Thyroid gland (tissue), 4 donors: ENCODE data around the gene PCNT. TPM values are rescaled to one million over a fixed set of nuclear protein-coding genes. Genes with fewer than 3 reads are reported as not detected.

Source experiments
- DNase-seq, 2 donors: peaks; one replicate each; pipeline ENCODE4 v3.0.0-alpha.2; 2019
- H3K27ac ChIP-seq, 3 donors: fragments of 200-600 bp; sonication (generic); 1 replicate in 2 of 3; 2 replicates in 1 of 3; pipeline ENCODE4 v1.5.1; 2016 to 2019; ENCODE audit warnings: mild to moderate bottlenecking in 1 of 3, moderate library complexity in 1 of 3
- H3K27me3 ChIP-seq: fragments of 200-600 bp; sonication (generic); one replicate; pipeline ENCODE4 v1.5.1; 2019
- H3K36me3 ChIP-seq, 2 donors: fragments of 200-600 bp; sonication (generic); one replicate each; pipeline ENCODE4 v1.5.1; 2016 to 2019
- H3K4me1 ChIP-seq, 2 donors: fragments of 200-600 bp; sonication (generic); one replicate each; pipeline ENCODE4 v1.5.1; 2017 to 2019
- H3K4me3 ChIP-seq, 3 donors: fragments of 200-600 bp; sonication (generic); replicated peaks in 1 of 3; 1 replicate in 2 of 3; 2 replicates in 1 of 3; pipeline ENCODE4 v1.5.1; 2016; ENCODE audit warnings: mild to moderate bottlenecking in 1 of 3
- H3K9me3 ChIP-seq: fragments of 200-600 bp; sonication (generic); one replicate; pipeline ENCODE4 v1.5.1; 2017
- POLR2A ChIP-seq, 2 donors: fragments of 450-650 bp; IDR thresholded peaks; one replicate each; pipeline ENCODE4 v1.6.1; 2017; ENCODE audit warnings: antibody characterized with exemption in 2 of 2, mild to moderate bottlenecking in 2 of 2, moderate library complexity in 1 of 2
- WGBS, 2 donors: methylation state at CpG; one replicate each; pipeline ENCODE4 v1.1.5; 2017; 5-methylcytosine and 5-hydroxymethylcytosine counted together
- intact Hi-C: fragments of 100-400 bp; cut with DNase I; formaldehyde crosslinking; loops from one replicate; pipeline ENCODE4 v1.15.1; 2023
- total RNA-seq, 4 donors: library from RNA; depleted of rRNA; stranded (reverse); fragments of >200 nt; gene quantifications; one replicate each; pipeline ENCODE4 v1.2.3, GENCODE V29; 2016
- TF ChIP-seq, protein P1 (sequence below), 6 experiments: fragments of 200-600 bp in 3 of 6; fragments of 450-650 bp in 3 of 6; sonication (generic) in 3 of 6; IDR thresholded peaks; one replicate each; pipeline ENCODE4 v1.5.1; 2016 to 2019; ENCODE audit warnings: antibody characterized with exemption in 6 of 6, mild to moderate bottlenecking in 2 of 6, inconsistent platforms in 1 of 6, moderate library complexity in 1 of 6

Gene PCNT
- total RNA-seq, 4 donors from 2014 or later = 23.9 to 36.6 (median 33.2) TPM

DNA sequence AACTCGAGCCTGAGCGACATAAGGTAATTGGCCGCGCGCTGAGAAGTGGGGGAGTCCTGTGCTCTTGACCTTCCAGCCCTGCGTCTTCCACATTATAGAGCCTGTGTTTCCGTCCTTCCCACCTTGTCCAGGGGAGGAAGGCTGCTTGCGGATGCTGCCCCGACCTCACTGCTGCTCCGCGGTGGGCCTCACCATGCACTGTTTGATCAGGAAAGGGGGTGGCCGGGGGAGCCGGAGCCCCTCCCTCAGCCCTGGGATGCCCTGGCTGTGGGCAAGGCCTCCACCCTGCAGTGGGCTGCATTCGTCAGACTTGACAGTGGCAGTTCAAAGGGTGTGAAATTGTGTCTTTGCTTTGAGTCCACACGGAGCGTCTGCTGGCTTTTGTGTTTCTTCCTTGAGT, 30.1 kb downstream of the PCNT start:
- WGBS, 2 donors = 94 to 95% methylated on average over 13 to 15 of the region's 16 CpGs

DNA sequence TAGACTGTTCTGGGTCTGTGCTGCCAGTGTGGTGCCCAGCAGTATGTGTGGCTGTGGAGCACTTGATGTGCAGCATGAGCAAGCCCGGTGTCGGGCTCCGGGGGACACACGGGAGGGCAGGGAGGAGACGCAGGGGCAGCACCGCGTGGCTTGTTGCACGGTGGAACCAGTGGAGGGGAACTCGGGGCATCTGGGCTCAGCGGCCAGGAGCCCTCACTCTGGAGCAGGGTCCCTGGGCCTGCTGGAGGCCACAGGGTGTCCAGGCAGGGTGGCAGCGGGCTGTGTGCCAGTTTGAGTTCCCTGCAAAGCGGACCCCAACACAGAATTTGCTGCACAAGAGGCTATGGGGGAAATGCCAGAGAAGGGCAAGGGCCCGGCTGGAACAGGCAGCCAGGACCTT, 30.6 kb downstream of the PCNT start:
- no peak for DNase-seq
- H3K9me3 ChIP-seq = no peaks in the 10 kb centered on the region
- TF ChIP-seq, protein P1, sequence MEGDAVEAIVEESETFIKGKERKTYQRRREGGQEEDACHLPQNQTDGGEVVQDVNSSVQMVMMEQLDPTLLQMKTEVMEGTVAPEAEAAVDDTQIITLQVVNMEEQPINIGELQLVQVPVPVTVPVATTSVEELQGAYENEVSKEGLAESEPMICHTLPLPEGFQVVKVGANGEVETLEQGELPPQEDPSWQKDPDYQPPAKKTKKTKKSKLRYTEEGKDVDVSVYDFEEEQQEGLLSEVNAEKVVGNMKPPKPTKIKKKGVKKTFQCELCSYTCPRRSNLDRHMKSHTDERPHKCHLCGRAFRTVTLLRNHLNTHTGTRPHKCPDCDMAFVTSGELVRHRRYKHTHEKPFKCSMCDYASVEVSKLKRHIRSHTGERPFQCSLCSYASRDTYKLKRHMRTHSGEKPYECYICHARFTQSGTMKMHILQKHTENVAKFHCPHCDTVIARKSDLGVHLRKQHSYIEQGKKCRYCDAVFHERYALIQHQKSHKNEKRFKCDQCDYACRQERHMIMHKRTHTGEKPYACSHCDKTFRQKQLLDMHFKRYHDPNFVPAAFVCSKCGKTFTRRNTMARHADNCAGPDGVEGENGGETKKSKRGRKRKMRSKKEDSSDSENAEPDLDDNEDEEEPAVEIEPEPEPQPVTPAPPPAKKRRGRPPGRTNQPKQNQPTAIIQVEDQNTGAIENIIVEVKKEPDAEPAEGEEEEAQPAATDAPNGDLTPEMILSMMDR (IDR thresholded peaks at IDR 0.05) = no peak
- no peak for TF ChIP-seq POLR2A (IDR thresholded peaks at IDR 0.05)
- 94 to 100% methylated on average over 6 to 8 of the region's 13 CpGs for WGBS, 2 donors
- H3K4me3 ChIP-seq = no peak overlapping the region
- no peak overlapping the region for H3K27ac ChIP-seq
- H3K27me3 ChIP-seq = no peaks in the 10 kb centered on the region
- peaks cover 58 to 63% of the 10 kb centered on the region in 2 donors for H3K36me3 ChIP-seq
- H3K4me1 ChIP-seq = no peaks in the 10 kb centered on the region
- intact Hi-C loops = no loop called here

More for the DNA sequence above, 30.1 kb downstream of the PCNT start:
- no peak for DNase-seq
- Histone ChIP-seq H3K36me3 (peaks cover 63 to 67% of the 10 kb centered on the region in 2 donors), H3K4me1 (no peaks in the 10 kb centered on the region), H3K9me3 (no peaks in the 10 kb centered on the region), H3K27me3 (no peaks in the 10 kb centered on the region), H3K27ac (no peak overlapping the region), H3K4me3 (no peak overlapping the region)
- TF ChIP-seq POLR2A (IDR thresholded peaks at IDR 0.05) = no peak
- TF ChIP-seq, protein P1 (IDR thresholded peaks at IDR 0.05) = no peak
- intact Hi-C loops = no loop called here

DNA sequence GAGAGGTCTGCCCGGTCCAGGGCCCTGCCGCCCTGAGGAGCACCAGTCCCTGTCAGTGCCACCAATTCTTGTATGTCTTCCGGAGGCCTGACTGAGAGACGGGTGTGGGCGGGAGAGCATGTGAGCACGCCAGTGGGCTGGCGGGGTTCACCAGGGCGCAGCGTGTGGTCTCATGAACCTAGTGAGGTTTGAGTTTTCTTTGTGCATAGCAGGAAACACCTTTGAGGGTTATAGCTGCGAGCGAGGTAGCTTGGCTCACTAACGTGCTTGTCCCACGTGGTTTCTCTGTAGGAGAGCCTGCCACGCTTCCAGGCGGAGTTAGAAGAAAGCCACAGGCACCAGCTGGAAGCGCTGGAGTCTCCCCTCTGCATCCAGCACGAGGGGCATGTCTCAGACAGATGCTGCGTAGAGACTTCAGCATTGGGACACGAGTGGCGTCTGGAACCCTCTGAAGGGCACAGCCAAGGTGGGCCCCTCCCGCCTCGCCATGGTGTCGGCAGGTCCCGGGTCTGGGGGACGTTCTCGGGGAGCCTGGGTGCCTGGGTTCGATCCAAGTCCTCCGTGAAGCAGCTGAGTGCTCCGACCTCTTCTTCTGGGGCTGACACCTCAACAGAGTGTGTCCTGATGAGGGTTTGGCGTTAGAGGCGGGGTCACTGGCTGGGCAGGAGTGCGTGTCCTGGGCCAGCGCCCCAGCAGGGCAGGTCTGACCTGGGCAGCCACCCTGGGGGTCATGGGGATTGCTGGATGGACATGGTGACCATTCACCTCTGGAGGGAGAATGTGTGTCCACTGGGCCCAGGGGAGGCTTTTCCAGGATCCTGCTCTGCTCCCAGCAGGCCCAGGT, 31.4 kb downstream of the PCNT start:
- Histone ChIP-seq H3K4me1 (no peaks in the 10 kb centered on the region), H3K27ac (no peak overlapping the region), H3K4me3 (no peak overlapping the region), H3K36me3 (peaks cover 49 to 54% of the 10 kb centered on the region in 2 donors), H3K27me3 (no peaks in the 10 kb centered on the region), H3K9me3 (no peaks in the 10 kb centered on the region)
- 96 to 98% methylated on average over 22 to 30 of the region's 33 CpGs for WGBS, 2 donors
- DNase-seq = no peak
- no peak for TF ChIP-seq POLR2A (IDR thresholded peaks at IDR 0.05)
- TF ChIP-seq, protein P1 (IDR thresholded peaks at IDR 0.05) = no peak
- intact Hi-C loops = no loop called here

GRCh38 chr21:46356005-46356338, 32.0 kb downstream of the PCNT start:
- WGBS, 2 donors = 90 to 95% methylated on average over 2 to 10 of the region's 13 CpGs
- H3K27ac ChIP-seq = no peak overlapping the region
- intact Hi-C loops = no loop called here
- no peaks in the 10 kb centered on the region for H3K27me3 ChIP-seq
- TF ChIP-seq POLR2A (IDR thresholded peaks at IDR 0.05) = no peak
- TF ChIP-seq, protein P1 (IDR thresholded peaks at IDR 0.05) = no peak
- H3K4me3 ChIP-seq = no peak overlapping the region
- DNase-seq = no peak
- H3K4me1 ChIP-seq = no peaks in the 10 kb centered on the region
- no peaks in the 10 kb centered on the region for H3K9me3 ChIP-seq
- peaks cover 48% of the 10 kb centered on the region in 2 donors for H3K36me3 ChIP-seq
